Measurements from ENCODE around the gene IGFBP3. TPM values are rescaled to one million over a fixed set of nuclear protein-coding genes. Genes with fewer than 3 reads are reported as not detected.
A peak's percentile ranks its signal among the peaks of the same experiment; 100 is the strongest.

The IGFBP3 gene
- total and polyA plus RNA-seq, 2 of the 13 experiments (the other 11 are each of a cell fraction or from before 2014, with no cell fraction given), result 57.5 TPM; not detected in 1

DNA sequence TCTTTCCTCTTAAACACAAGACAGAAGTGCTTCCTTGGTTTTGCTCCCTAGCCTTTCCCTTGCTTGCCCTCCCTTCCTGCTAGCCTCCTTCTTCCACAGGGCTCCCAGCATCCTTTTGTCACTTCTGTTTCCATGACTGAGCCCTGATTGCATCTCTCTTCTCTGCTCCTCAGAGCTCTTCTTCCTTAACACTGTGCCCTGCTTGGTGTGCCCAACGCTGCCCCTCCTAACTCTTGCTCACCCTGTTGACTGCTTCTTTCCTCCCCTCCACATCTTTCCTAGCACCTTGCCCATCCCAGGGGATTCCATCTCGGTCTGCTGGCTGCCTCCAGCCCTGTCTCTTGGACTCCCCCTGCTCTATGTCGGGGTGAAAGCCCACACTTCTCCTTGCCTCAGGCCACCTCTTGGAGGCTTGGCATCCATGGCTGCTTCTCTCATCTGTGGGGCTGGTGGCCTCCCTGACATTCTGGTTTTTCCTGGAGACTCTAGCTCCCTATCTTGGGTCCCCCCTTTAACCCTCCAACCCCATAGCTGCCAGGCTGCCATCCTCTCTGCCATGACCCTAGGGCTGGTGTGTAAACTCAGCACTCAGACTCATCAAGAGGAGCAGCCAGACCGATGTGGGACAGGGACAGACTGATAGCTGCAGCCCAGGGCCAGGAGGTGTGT, 26.9 kb downstream of the IGFBP3 start (continued):
- TF ChIP-seq STAT5B (CRISPR knock-in tag; IDR thresholded peaks at IDR 0.05), result 0 out of 2 replicates have a peak, but pooled peaks have one; percentile 3
- TF ChIP-seq, protein P1, sequence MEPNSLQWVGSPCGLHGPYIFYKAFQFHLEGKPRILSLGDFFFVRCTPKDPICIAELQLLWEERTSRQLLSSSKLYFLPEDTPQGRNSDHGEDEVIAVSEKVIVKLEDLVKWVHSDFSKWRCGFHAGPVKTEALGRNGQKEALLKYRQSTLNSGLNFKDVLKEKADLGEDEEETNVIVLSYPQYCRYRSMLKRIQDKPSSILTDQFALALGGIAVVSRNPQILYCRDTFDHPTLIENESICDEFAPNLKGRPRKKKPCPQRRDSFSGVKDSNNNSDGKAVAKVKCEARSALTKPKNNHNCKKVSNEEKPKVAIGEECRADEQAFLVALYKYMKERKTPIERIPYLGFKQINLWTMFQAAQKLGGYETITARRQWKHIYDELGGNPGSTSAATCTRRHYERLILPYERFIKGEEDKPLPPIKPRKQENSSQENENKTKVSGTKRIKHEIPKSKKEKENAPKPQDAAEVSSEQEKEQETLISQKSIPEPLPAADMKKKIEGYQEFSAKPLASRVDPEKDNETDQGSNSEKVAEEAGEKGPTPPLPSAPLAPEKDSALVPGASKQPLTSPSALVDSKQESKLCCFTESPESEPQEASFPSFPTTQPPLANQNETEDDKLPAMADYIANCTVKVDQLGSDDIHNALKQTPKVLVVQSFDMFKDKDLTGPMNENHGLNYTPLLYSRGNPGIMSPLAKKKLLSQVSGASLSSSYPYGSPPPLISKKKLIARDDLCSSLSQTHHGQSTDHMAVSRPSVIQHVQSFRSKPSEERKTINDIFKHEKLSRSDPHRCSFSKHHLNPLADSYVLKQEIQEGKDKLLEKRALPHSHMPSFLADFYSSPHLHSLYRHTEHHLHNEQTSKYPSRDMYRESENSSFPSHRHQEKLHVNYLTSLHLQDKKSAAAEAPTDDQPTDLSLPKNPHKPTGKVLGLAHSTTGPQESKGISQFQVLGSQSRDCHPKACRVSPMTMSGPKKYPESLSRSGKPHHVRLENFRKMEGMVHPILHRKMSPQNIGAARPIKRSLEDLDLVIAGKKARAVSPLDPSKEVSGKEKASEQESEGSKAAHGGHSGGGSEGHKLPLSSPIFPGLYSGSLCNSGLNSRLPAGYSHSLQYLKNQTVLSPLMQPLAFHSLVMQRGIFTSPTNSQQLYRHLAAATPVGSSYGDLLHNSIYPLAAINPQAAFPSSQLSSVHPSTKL (CRISPR knock-in tag; IDR thresholded peaks at IDR 0.05), result no peak; the same call in 1 of the 2 replicates
- peak; percentile 37; the same call in 1 of the 2 replicates for TF ChIP-seq ZNF766 (CRISPR knock-in tag; IDR thresholded peaks at IDR 0.05; ENCODE audit: borderline replicate concordance)
- TF ChIP-seq ZSCAN9 (CRISPR knock-in tag; IDR thresholded peaks at IDR 0.05; ENCODE audit: borderline replicate concordance), result no peak
- TF ChIP-seq, protein P2, sequence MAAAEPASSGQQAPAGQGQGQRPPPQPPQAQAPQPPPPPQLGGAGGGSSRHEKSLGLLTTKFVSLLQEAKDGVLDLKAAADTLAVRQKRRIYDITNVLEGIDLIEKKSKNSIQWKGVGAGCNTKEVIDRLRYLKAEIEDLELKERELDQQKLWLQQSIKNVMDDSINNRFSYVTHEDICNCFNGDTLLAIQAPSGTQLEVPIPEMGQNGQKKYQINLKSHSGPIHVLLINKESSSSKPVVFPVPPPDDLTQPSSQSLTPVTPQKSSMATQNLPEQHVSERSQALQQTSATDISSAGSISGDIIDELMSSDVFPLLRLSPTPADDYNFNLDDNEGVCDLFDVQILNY (CRISPR knock-in tag; conservative IDR thresholded peaks at IDR 0.05), result no peak
- TF ChIP-seq ZNF343 (CRISPR knock-in tag; IDR thresholded peaks at IDR 0.05), result no peak
- TF ChIP-seq, protein P3, sequence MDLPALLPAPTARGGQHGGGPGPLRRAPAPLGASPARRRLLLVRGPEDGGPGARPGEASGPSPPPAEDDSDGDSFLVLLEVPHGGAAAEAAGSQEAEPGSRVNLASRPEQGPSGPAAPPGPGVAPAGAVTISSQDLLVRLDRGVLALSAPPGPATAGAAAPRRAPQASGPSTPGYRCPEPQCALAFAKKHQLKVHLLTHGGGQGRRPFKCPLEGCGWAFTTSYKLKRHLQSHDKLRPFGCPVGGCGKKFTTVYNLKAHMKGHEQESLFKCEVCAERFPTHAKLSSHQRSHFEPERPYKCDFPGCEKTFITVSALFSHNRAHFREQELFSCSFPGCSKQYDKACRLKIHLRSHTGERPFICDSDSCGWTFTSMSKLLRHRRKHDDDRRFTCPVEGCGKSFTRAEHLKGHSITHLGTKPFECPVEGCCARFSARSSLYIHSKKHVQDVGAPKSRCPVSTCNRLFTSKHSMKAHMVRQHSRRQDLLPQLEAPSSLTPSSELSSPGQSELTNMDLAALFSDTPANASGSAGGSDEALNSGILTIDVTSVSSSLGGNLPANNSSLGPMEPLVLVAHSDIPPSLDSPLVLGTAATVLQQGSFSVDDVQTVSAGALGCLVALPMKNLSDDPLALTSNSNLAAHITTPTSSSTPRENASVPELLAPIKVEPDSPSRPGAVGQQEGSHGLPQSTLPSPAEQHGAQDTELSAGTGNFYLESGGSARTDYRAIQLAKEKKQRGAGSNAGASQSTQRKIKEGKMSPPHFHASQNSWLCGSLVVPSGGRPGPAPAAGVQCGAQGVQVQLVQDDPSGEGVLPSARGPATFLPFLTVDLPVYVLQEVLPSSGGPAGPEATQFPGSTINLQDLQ (CRISPR knock-in tag; IDR thresholded peaks at IDR 0.05), result 0 out of 2 replicates have a peak, but pooled peaks have one; percentile 74
- no peak for TF ChIP-seq MAZ (IDR thresholded peaks at IDR 0.05; ENCODE audit: borderline replicate concordance, low read depth, low read length)
- no peak; the same call in 1 of the 2 replicates for TF ChIP-seq MAZ (CRISPR knock-in tag; IDR thresholded peaks at IDR 0.05; ENCODE audit: low read depth)
- TF ChIP-seq FLYWCH1 (CRISPR knock-in tag; IDR thresholded peaks at IDR 0.05), result peak; percentile 75
- no peak for TF ChIP-seq MTA1 (CRISPR knock-in tag; IDR thresholded peaks at IDR 0.05; ENCODE audit: borderline replicate concordance)
- TF ChIP-seq ZNF124 (CRISPR knock-in tag; IDR thresholded peaks at IDR 0.05), result no peak
- no peak for TF ChIP-seq MBNL3 (CRISPR knock-in tag; conservative IDR thresholded peaks at IDR 0.05)
- TF ChIP-seq ZBTB7B (CRISPR knock-in tag; IDR thresholded peaks at IDR 0.05), result no peak
- TF ChIP-seq, protein P4, sequence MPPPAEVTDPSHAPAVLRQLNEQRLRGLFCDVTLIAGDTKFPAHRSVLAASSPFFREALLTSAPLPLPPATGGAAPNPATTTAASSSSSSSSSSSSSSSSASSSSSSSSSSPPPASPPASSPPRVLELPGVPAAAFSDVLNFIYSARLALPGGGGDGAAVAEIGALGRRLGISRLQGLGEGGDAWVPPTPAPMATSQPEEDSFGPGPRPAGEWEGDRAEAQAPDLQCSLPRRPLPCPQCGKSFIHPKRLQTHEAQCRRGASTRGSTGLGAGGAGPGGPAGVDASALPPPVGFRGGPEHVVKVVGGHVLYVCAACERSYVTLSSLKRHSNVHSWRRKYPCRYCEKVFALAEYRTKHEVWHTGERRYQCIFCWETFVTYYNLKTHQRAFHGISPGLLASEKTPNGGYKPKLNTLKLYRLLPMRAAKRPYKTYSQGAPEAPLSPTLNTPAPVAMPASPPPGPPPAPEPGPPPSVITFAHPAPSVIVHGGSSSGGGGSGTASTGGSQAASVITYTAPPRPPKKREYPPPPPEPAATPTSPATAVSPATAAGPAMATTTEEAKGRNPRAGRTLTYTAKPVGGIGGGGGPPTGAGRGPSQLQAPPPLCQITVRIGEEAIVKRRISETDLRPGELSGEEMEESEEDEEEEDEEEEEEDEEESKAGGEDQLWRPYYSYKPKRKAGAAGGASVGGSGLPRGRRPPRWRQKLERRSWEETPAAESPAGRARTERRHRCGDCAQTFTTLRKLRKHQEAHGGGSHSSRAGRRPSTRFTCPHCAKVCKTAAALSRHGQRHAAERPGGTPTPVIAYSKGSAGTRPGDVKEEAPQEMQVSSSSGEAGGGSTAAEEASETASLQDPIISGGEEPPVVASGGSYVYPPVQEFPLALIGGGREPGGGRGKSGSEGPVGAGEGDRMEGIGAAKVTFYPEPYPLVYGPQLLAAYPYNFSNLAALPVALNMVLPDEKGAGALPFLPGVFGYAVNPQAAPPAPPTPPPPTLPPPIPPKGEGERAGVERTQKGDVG (CRISPR knock-in tag; IDR thresholded peaks at IDR 0.05; ENCODE audit: borderline replicate concordance), result 0 out of 2 replicates have a peak, but pooled peaks have one; percentile 43
- TF ChIP-seq ATAD3A (CRISPR knock-in tag; IDR thresholded peaks at IDR 0.05), result no peak
- no peak; the same call in 1 of the 2 replicates for TF ChIP-seq ZMYM4 (CRISPR knock-in tag; IDR thresholded peaks at IDR 0.05)
- no peak for TF ChIP-seq ZNF552 (CRISPR knock-in tag; IDR thresholded peaks at IDR 0.05; ENCODE audit: borderline replicate concordance)
- no peak for TF ChIP-seq SNAI1 (CRISPR knock-in tag; IDR thresholded peaks at IDR 0.05; ENCODE audit: borderline replicate concordance)

Data from HepG2 (cell line).